HepG2 (cell line): Measurements from ENCODE around the gene CAMK2A. TPM values are rescaled to one million over a fixed set of nuclear protein-coding genes. Genes with fewer than 3 reads are reported as not detected.

Source experiments
- FOSL2 ChIP-seq: sonication (generic); formaldehyde crosslinking; IDR thresholded peaks from 2 replicates; pipeline ENCODE4 v1.4.0; 2020; ENCODE audit warnings: missing genetic modification reagents
- FOXA3 ChIP-seq: IDR thresholded peaks from 2 replicates; pipeline ENCODE4 v1.6.1; 2016; ENCODE audit warnings: missing genetic modification reagents, missing compliant biosample characterization
- KLF11 ChIP-seq: IDR thresholded peaks from 2 replicates; pipeline ENCODE4 v1.6.1; 2016; ENCODE audit warnings: missing compliant biosample characterization
- KLF13 ChIP-seq: sonication (generic); formaldehyde crosslinking; IDR thresholded peaks from 2 replicates; pipeline ENCODE4 v1.4.0; 2020; ENCODE audit warnings: mild to moderate bottlenecking, missing genetic modification reagents
- MIER2 ChIP-seq: IDR thresholded peaks from 2 replicates; pipeline ENCODE4 v1.6.1; 2016; ENCODE audit warnings: missing biosample characterization, missing genetic modification reagents
- NFRKB ChIP-seq: fragments of 450-650 bp; IDR thresholded peaks from 2 replicates; pipeline ENCODE4 v1.6.1; 2017
- NR2F6 ChIP-seq, 2 experiments: IDR thresholded peaks; 2 replicates each; pipeline ENCODE4 v1.6.1; 2016; ENCODE audit warnings: antibody characterized with exemption in 1 of 2, mild to moderate bottlenecking in 1 of 2
- RBM39 ChIP-seq: fragments of 200-400 bp; formaldehyde crosslinking; IDR thresholded peaks from one replicate; pipeline ENCODE4 v1.6.1; 2018; ENCODE audit warnings: antibody characterized with exemption, mild to moderate bottlenecking, low read depth, low read length; ENCODE audit not compliant: poor library complexity, severe bottlenecking
- ZKSCAN5 ChIP-seq: sonication (generic); formaldehyde crosslinking; IDR thresholded peaks from 2 replicates; pipeline ENCODE4 v1.5.1; 2020; ENCODE audit warnings: mild to moderate bottlenecking, missing genetic modification reagents
- ZNF263 ChIP-seq: sonication (generic); formaldehyde crosslinking; IDR thresholded peaks from 2 replicates; pipeline ENCODE4 v1.4.0; 2020; ENCODE audit warnings: missing genetic modification reagents
- ZNF564 ChIP-seq: sonication (generic); formaldehyde crosslinking; IDR thresholded peaks from 2 replicates; pipeline ENCODE4 v1.8.1; 2023; ENCODE audit warnings: mild to moderate bottlenecking, missing genetic modification reagents
- ZNF605 ChIP-seq: sonication (generic); formaldehyde crosslinking; IDR thresholded peaks from 2 replicates; pipeline ENCODE4 v1.8.0; 2022; ENCODE audit warnings: mild to moderate bottlenecking, missing genetic modification reagents
- polyA plus RNA-seq, 8 experiments: library from polyadenylated mRNA; depleted of rRNA in 3 of 8; stranded (reverse) in 7 of 8; unstranded in 1 of 8; fragments of >200 nt; fragmentation: Illumina TruSeq in 4 of 8; extraction: Trizol in 4 of 8; gene quantifications; 2 replicates each; pipeline versions ENCODE4 v1.2.1 to v1.2.3, GENCODE V29; 2011 to 2016; ENCODE audit warnings: low read depth in 4 of 8, missing spikeins in 1 of 8, mixed read lengths in 1 of 8; ENCODE audit not compliant: insufficient read depth in 1 of 8
- total RNA-seq, 5 experiments: library from RNA; depleted of rRNA; stranded (reverse); fragments of >200 nt; fragmentation: Illumina TruSeq; extraction: Trizol; gene quantifications; 2 replicates each; pipeline ENCODE4 v1.2.3, GENCODE V29; 2016; ENCODE audit warnings: low read depth in 1 of 5
- TF ChIP-seq, protein P1 (sequence below): sonication (generic); formaldehyde crosslinking; IDR thresholded peaks from 2 replicates; pipeline ENCODE4 v1.8.1; 2023; ENCODE audit warnings: mild to moderate bottlenecking, missing genetic modification reagents
- TF ChIP-seq, protein P2 (sequence below): IDR thresholded peaks from 2 replicates; pipeline ENCODE4 v1.6.1; 2012; ENCODE audit warnings: low read length, improper control_type of control experiment
- TF ChIP-seq, protein P3 (sequence below): sonication (generic); formaldehyde crosslinking; IDR thresholded peaks from 2 replicates; pipeline ENCODE4 v1.8.0; 2022; ENCODE audit warnings: mild to moderate bottlenecking, missing genetic modification reagents, moderate library complexity
- TF ChIP-seq, protein P4 (sequence below): sonication (generic); formaldehyde crosslinking; IDR thresholded peaks from 2 replicates; pipeline ENCODE4 v1.5.1; 2020; ENCODE audit warnings: missing genetic modification reagents, mild to moderate bottlenecking, borderline replicate concordance

Gene CAMK2A
- total and polyA plus RNA-seq, 2 of the 13 experiments (the other 11 are each of a cell fraction or from before 2014, with no cell fraction given), result 0.11 TPM; not detected in 1

DNA sequence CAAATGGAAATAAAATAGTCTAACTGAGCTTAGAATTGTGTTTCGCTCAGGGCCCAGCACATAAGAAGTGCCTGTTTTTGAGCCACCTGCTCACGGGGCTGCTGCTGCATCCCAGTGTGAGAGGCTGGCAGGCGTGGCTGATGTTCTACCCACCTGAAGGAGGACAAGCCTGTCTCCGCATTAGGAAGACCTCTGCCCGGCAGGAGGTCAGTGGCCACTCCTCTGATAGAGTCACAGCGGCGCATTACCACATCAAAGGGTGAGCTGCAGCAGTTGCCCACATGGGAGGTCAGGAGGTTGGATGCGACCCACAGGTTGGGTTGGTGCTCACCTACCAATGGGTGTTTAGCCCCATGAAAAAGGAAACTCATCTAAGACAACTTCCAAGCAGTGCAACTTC, 103.4 kb downstream of the CAMK2A start (continued):
- TF ChIP-seq RBM39 (no peak), NFRKB (no peak), NR2F6 (IDR thresholded peaks at IDR 0.05) (peak; percentile 53), NR2F6 (CRISPR knock-in tag; IDR thresholded peaks at IDR 0.05) (peak; percentile 65), FOSL2 (peak; percentile 37; the same call in 1 of the 2 replicates), MIER2 (CRISPR knock-in tag) (no peak), ZNF263 (CRISPR knock-in tag) (no peak), ZNF605 (CRISPR knock-in tag) (no peak), KLF11 (CRISPR knock-in tag) (no peak), FOXA3 (CRISPR knock-in tag) (no peak), KLF13 (no peak), ZNF564 (CRISPR knock-in tag) (no peak), ZKSCAN5 (CRISPR knock-in tag) (no peak)
- TF ChIP-seq, protein P1, sequence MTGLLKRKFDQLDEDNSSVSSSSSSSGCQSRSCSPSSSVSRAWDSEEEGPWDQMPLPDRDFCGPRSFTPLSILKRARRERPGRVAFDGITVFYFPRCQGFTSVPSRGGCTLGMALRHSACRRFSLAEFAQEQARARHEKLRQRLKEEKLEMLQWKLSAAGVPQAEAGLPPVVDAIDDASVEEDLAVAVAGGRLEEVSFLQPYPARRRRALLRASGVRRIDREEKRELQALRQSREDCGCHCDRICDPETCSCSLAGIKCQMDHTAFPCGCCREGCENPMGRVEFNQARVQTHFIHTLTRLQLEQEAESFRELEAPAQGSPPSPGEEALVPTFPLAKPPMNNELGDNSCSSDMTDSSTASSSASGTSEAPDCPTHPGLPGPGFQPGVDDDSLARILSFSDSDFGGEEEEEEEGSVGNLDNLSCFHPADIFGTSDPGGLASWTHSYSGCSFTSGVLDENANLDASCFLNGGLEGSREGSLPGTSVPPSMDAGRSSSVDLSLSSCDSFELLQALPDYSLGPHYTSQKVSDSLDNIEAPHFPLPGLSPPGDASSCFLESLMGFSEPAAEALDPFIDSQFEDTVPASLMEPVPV, result peak; percentile 24; the same call in 1 of the 2 replicates
- TF ChIP-seq, protein P2, sequence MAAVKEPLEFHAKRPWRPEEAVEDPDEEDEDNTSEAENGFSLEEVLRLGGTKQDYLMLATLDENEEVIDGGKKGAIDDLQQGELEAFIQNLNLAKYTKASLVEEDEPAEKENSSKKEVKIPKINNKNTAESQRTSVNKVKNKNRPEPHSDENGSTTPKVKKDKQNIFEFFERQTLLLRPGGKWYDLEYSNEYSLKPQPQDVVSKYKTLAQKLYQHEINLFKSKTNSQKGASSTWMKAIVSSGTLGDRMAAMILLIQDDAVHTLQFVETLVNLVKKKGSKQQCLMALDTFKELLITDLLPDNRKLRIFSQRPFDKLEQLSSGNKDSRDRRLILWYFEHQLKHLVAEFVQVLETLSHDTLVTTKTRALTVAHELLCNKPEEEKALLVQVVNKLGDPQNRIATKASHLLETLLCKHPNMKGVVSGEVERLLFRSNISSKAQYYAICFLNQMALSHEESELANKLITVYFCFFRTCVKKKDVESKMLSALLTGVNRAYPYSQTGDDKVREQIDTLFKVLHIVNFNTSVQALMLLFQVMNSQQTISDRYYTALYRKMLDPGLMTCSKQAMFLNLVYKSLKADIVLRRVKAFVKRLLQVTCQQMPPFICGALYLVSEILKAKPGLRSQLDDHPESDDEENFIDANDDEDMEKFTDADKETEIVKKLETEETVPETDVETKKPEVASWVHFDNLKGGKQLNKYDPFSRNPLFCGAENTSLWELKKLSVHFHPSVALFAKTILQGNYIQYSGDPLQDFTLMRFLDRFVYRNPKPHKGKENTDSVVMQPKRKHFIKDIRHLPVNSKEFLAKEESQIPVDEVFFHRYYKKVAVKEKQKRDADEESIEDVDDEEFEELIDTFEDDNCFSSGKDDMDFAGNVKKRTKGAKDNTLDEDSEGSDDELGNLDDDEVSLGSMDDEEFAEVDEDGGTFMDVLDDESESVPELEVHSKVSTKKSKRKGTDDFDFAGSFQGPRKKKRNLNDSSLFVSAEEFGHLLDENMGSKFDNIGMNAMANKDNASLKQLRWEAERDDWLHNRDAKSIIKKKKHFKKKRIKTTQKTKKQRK, result no peak
- TF ChIP-seq, protein P3, sequence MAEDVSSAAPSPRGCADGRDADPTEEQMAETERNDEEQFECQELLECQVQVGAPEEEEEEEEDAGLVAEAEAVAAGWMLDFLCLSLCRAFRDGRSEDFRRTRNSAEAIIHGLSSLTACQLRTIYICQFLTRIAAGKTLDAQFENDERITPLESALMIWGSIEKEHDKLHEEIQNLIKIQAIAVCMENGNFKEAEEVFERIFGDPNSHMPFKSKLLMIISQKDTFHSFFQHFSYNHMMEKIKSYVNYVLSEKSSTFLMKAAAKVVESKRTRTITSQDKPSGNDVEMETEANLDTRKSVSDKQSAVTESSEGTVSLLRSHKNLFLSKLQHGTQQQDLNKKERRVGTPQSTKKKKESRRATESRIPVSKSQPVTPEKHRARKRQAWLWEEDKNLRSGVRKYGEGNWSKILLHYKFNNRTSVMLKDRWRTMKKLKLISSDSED (CRISPR knock-in tag), result no peak
- TF ChIP-seq, protein P4, sequence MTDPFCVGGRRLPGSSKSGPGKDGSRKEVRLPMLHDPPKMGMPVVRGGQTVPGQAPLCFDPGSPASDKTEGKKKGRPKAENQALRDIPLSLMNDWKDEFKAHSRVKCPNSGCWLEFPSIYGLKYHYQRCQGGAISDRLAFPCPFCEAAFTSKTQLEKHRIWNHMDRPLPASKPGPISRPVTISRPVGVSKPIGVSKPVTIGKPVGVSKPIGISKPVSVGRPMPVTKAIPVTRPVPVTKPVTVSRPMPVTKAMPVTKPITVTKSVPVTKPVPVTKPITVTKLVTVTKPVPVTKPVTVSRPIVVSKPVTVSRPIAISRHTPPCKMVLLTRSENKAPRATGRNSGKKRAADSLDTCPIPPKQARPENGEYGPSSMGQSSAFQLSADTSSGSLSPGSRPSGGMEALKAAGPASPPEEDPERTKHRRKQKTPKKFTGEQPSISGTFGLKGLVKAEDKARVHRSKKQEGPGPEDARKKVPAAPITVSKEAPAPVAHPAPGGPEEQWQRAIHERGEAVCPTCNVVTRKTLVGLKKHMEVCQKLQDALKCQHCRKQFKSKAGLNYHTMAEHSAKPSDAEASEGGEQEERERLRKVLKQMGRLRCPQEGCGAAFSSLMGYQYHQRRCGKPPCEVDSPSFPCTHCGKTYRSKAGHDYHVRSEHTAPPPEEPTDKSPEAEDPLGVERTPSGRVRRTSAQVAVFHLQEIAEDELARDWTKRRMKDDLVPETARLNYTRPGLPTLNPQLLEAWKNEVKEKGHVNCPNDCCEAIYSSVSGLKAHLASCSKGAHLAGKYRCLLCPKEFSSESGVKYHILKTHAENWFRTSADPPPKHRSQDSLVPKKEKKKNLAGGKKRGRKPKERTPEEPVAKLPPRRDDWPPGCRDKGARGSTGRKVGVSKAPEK (CRISPR knock-in tag), result no peak
